IMR-90 (cell line): ENCODE results near the gene CRTAP. TPM values are rescaled to one million over a fixed set of nuclear protein-coding genes. Genes with fewer than 3 reads are reported as not detected.

ENCODE experiments used
- ATAC-seq: fragments of 200-7000 bp; cut with Tn5 transposase; 2 replicates; pipeline ENCODE4 v1.9.1; 2020; ENCODE audit warnings: low read depth, mild to moderate bottlenecking, moderate library complexity
- BruUV-seq: library from RNA; stranded (reverse); fragments of 400-500 nt; replicated peaks from 2 replicates; lab custom pipeline; 2021; lab: Mats Ljungman, UMichigan
- CTCF ChIA-PET: fragments of 300-600 bp; formaldehyde crosslinking; extraction: SDS; loops from one replicate; lab custom pipeline; 2021; ENCODE audit warnings: antibody characterized with exemption; lab: Yijun Ruan, JAX
- POLR2A ChIA-PET: fragments of 300-600 bp; sonication (Branson Sonifier 250); formaldehyde crosslinking; loops from one replicate; lab custom pipeline; 2022; ENCODE audit warnings: antibody characterized with exemption; ENCODE audit not compliant: unreplicated experiment; lab: Charles Lee
- DNase-seq: peaks from one replicate; pipeline ENCODE4 v3.0.0; 2013
- H2AFZ ChIP-seq: replicated peaks from 2 replicates; pipeline ENCODE3; 2013; ENCODE audit warnings: low read length, mild to moderate bottlenecking; ENCODE audit not compliant: poor library complexity
- H2AK5ac ChIP-seq: 2 replicates; pipeline ENCODE4 v1.6.1; 2013; ENCODE audit warnings: low read depth, low read length, inconsistent platforms
- H2AK9ac ChIP-seq: replicated peaks from 2 replicates; pipeline ENCODE3; 2013; ENCODE audit warnings: mild to moderate bottlenecking, low read depth, low read length, moderate library complexity; ENCODE audit not compliant: poor library complexity
- H2BK120ac ChIP-seq: 2 replicates; pipeline ENCODE4 v1.6.1; 2013; ENCODE audit warnings: low read depth, low read length, inconsistent platforms
- H2BK15ac ChIP-seq: 3 replicates; pipeline ENCODE4 v1.6.1; 2013; ENCODE audit warnings: low read depth, low read length, inconsistent platforms
- H2BK20ac ChIP-seq: 2 replicates; pipeline ENCODE4 v1.6.1; 2013; ENCODE audit warnings: low read depth, mild to moderate bottlenecking, inconsistent platforms, low read length, moderate library complexity
- H2BK5ac ChIP-seq: 2 replicates; pipeline ENCODE4 v1.6.1; 2013; ENCODE audit warnings: mild to moderate bottlenecking, low read depth, low read length, inconsistent platforms; ENCODE audit not compliant: poor library complexity, severe bottlenecking
- H3K14ac ChIP-seq: replicated peaks from 2 replicates; pipeline ENCODE4 v1.6.1; 2013; ENCODE audit warnings: low read depth, low read length, inconsistent platforms
- H3K18ac ChIP-seq: 2 replicates; pipeline ENCODE4 v1.6.1; 2013; ENCODE audit warnings: low read depth, low read length, control low read depth
- H3K23ac ChIP-seq: 2 replicates; pipeline ENCODE4 v1.6.1; 2013; ENCODE audit warnings: low read depth, low read length, inconsistent platforms
- H3K27ac ChIP-seq: 2 replicates; pipeline ENCODE4 v1.5.1; 2013; ENCODE audit warnings: mild to moderate bottlenecking, control low read depth, low read length; ENCODE audit not compliant: insufficient read depth
- H3K27me3 ChIP-seq: 2 replicates; pipeline ENCODE4 v1.6.1; 2013; ENCODE audit warnings: low read length; ENCODE audit not compliant: control insufficient read depth, insufficient read depth
- H3K36me3 ChIP-seq: 2 replicates; pipeline ENCODE4 v1.6.1; 2013; ENCODE audit warnings: low read length, mixed read lengths; ENCODE audit not compliant: control insufficient read depth, insufficient read depth
- H3K4ac ChIP-seq: 2 replicates; pipeline ENCODE4 v1.6.1; 2013; ENCODE audit warnings: low read depth, low read length, inconsistent platforms
- H3K4me1 ChIP-seq: 2 replicates; pipeline ENCODE4 v1.6.1; 2013; ENCODE audit warnings: low read length, mixed read lengths; ENCODE audit not compliant: control insufficient read depth, insufficient read depth
- H3K4me2 ChIP-seq: 2 replicates; pipeline ENCODE4 v1.6.1; 2013; ENCODE audit warnings: low read depth, mild to moderate bottlenecking, control low read depth, low read length, moderate library complexity
- H3K4me3 ChIP-seq: 2 replicates; pipeline ENCODE4 v1.5.1; 2013; ENCODE audit warnings: low read depth, mild to moderate bottlenecking, control low read depth, low read length, moderate library complexity; ENCODE audit not compliant: insufficient read depth
- H3K56ac ChIP-seq: 2 replicates; pipeline ENCODE4 v1.6.1; 2013; ENCODE audit warnings: low read length, inconsistent platforms; ENCODE audit not compliant: insufficient read depth; ENCODE audit errors: extremely low read depth
- H3K79me1 ChIP-seq, 2 experiments: 2 replicates each; pipeline ENCODE4 v1.6.1; 2013; ENCODE audit warnings: low read length in 2 of 2, inconsistent platforms in 1 of 2, low read depth in 1 of 2
- H3K9ac ChIP-seq: 2 replicates; pipeline ENCODE4 v1.6.1; 2013; ENCODE audit warnings: low read depth, low read length, control low read depth
- H3K9me1 ChIP-seq: 2 replicates; pipeline ENCODE4 v1.6.1; 2013; ENCODE audit warnings: low read length, inconsistent platforms; ENCODE audit not compliant: insufficient read depth
- H3K9me3 ChIP-seq: 2 replicates; pipeline ENCODE4 v1.6.1; 2013; ENCODE audit warnings: low read length; ENCODE audit not compliant: control insufficient read depth, insufficient read depth
- H4K20me1 ChIP-seq: 2 replicates; pipeline ENCODE4 v1.6.1; 2013; ENCODE audit warnings: low read length, inconsistent platforms; ENCODE audit not compliant: insufficient read depth
- H4K5ac ChIP-seq: 2 replicates; pipeline ENCODE4 v1.6.1; 2013; ENCODE audit warnings: mild to moderate bottlenecking, low read depth, low read length, control low read depth
- H4K8ac ChIP-seq, 2 experiments: 2 replicates each; pipeline ENCODE4 v1.6.1; 2013; ENCODE audit warnings: low read depth in 2 of 2, low read length in 2 of 2, control low read depth in 1 of 2, inconsistent platforms in 1 of 2
- H4K91ac ChIP-seq: 2 replicates; pipeline ENCODE4 v1.6.1; 2013; ENCODE audit warnings: low read depth, low read length, inconsistent platforms; ENCODE audit not compliant: insufficient read depth
- FOS ChIP-seq: fragments of 150-350 bp; IDR thresholded peaks from 2 replicates; pipeline ENCODE4 v1.6.1; 2016; ENCODE audit warnings: low read depth, low read length
- MAFK ChIP-seq: IDR thresholded peaks from 2 replicates; pipeline ENCODE4 v1.6.1; 2012; ENCODE audit warnings: low read depth, low read length, improper control_type of control experiment
- MAZ ChIP-seq: IDR thresholded peaks from 2 replicates; pipeline ENCODE4 v1.6.1; 2012; ENCODE audit warnings: low read depth, mild to moderate bottlenecking, low read length, improper control_type of control experiment, moderate library complexity, borderline replicate concordance
- MXI1 ChIP-seq: IDR thresholded peaks from 2 replicates; pipeline ENCODE4 v1.6.1; 2012; ENCODE audit warnings: low read depth, mild to moderate bottlenecking, low read length, moderate library complexity, borderline replicate concordance
- POLR2A ChIP-seq: IDR thresholded peaks from 2 replicates; pipeline ENCODE4 v1.6.1; 2012; ENCODE audit warnings: mild to moderate bottlenecking, low read depth, low read length
- RCOR1 ChIP-seq: IDR thresholded peaks from 2 replicates; pipeline ENCODE4 v1.6.1; 2012; ENCODE audit warnings: mild to moderate bottlenecking, low read length, improper control_type of control experiment; ENCODE audit not compliant: insufficient replicate concordance
- WGBS, 2 experiments: methylation state at CpG; one replicate each; pipeline versions ENCODE4 v1.1.5 to v1.1.7; 2013; ENCODE audit warnings: missing lambda C conversion rate in 2 of 2; ENCODE audit not compliant: insufficient read length in 1 of 2; ENCODE audit errors: extremely low coverage in 2 of 2; 5-methylcytosine and 5-hydroxymethylcytosine counted together
- dilution Hi-C: fragments of 300-500 bp; cut with HindIII; formaldehyde crosslinking; loops from one replicate; pipeline ENCODE4 v1.14.3; 2018; ENCODE audit warnings: low sequenced_read_pairs; ENCODE audit not compliant: unreplicated experiment
- in situ Hi-C: fragments of 300-500 bp; cut with MboI; formaldehyde crosslinking; loops from 3 replicates; pipeline ENCODE4 v1.14.3; 2019; ENCODE audit warnings: low sequenced_read_pairs, inconsistent platforms, mixed read lengths
- intact Hi-C: fragments of 100-400 bp; cut with micrococcal nuclease; formaldehyde crosslinking; loops from 2 replicates; pipeline ENCODE4 v1.10.0; 2022
- polyA plus RNA-seq, 3 experiments: library from polyadenylated mRNA; depleted of rRNA; stranded (reverse); fragments of >200 nt; gene quantifications; 2 replicates each; pipeline ENCODE4 v1.2.3, GENCODE V29; 2012; ENCODE audit warnings: low replicate concordance in 1 of 3
- total RNA-seq: library from RNA; depleted of rRNA; stranded (reverse); fragments of >200 nt; gene quantifications from 2 replicates; pipeline ENCODE4 v1.2.3, GENCODE V29; 2012
- TF ChIP-seq, protein P1 (sequence below): fragments of 150-350 bp; IDR thresholded peaks from 2 replicates; pipeline ENCODE4 v1.6.1; 2017; ENCODE audit warnings: mild to moderate bottlenecking, antibody characterized with exemption, low read length, low read depth

CRTAP gene
- total and polyA plus RNA-seq, 2 of the 4 experiments (the other 2 are of a cell fraction): 108 to 205 TPM

DNA sequence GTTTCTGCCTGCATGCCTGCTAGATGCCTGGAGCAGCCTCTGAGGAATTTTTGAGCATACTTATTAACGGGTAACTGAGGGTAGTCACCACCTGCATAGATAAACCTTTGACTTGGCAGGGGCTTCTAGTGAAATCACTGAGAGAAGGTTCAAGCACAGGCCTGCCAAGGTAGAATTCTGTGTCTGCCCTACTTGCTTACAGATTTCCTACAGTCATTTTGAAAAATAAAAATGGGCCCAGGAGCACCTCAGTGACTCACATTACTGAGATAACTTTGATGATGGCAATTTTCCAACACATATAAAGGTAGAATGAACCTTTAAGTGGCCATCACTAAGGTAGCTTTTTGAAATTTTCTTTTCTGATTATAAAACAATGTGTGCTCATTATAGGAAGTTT lies 10.8 kb downstream of the CRTAP start:
- Histone ChIP-seq H3K27me3 (no peaks in the 10 kb centered on the region), H3K79me1 (peaks cover 15 to 34% of the 10 kb centered on the region in 2 experiments), H3K4me2 (no peak overlapping the region), H2BK120ac (no peak overlapping the region), H2BK15ac (no peak overlapping the region), H2AK5ac (no peak overlapping the region), H4K5ac (no peak overlapping the region), H3K14ac (no peak overlapping the region), H3K4me1 (no peaks in the 10 kb centered on the region), H3K36me3 (peaks cover 23% of the 10 kb centered on the region), H3K9me3 (no peaks in the 10 kb centered on the region), H3K4me3 (no peak overlapping the region), H2BK20ac (no peak overlapping the region), H3K4ac (no peak overlapping the region), H3K9ac (no peak overlapping the region), H3K56ac (no peak overlapping the region), H4K20me1 (no peaks in the 10 kb centered on the region), H2AK9ac (no peak overlapping the region), H3K9me1 (peaks cover 4% of the 10 kb centered on the region), H3K27ac (no peak overlapping the region), H2BK5ac (no peak overlapping the region), H2AFZ (no peak overlapping the region), H3K18ac (no peak overlapping the region), H3K23ac (no peak overlapping the region), H4K8ac (no peak overlapping the region), H4K91ac (no peak overlapping the region)
- DNase-seq (no peak), ATAC-seq (no peak)
- POLR2A ChIA-PET: no interaction called here
- dilution Hi-C loops (loop anchor here (25.0 kb wide), 1 partner anchor 263 kb away; no protein-coding TSS in a partner anchor), intact Hi-C loops (no loop called here), in situ Hi-C loops (no loop called here)
- CTCF ChIA-PET: no interaction called here
- no CpG with 5 or more reads among the region's 1 CpG for WGBS, 2 experiments
- BruUV-seq: no TSS peak
- TF ChIP-seq MAFK: no peak
- TF ChIP-seq FOS: no peak
- no peak for TF ChIP-seq MAZ
- TF ChIP-seq MXI1: no peak
- TF ChIP-seq RCOR1: no peak
- TF ChIP-seq, protein P1, sequence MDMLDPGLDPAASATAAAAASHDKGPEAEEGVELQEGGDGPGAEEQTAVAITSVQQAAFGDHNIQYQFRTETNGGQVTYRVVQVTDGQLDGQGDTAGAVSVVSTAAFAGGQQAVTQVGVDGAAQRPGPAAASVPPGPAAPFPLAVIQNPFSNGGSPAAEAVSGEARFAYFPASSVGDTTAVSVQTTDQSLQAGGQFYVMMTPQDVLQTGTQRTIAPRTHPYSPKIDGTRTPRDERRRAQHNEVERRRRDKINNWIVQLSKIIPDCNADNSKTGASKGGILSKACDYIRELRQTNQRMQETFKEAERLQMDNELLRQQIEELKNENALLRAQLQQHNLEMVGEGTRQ: no peak
- TF ChIP-seq POLR2A: no peak
